ENCODE data around the gene SLC2A5. TPM values are rescaled to one million over a fixed set of nuclear protein-coding genes. Genes with fewer than 3 reads are reported as not detected.
"Not testable (repeated sequence)": the region's sequence is repeated elsewhere in the genome, so short reads cannot be mapped to it uniquely, and the experiment has no call there.

SLC2A5 gene
- total and polyA plus RNA-seq, 4 donors = 0.16 to 2.8 (median 1.5) TPM

- not testable (repeated sequence) for H3K4me3 ChIP-seq; H3K27me3 ChIP-seq (ENCODE audit: control insufficient read depth in 3 of 3, insufficient read depth in 3 of 3, low read length in 2 of 3); ATAC-seq (ENCODE audit: insufficient read depth, low FRiP score); DNase-seq; H3K9me3 ChIP-seq (ENCODE audit: control insufficient read depth in 4 of 4, insufficient read depth in 3 of 4, low read length in 3 of 4); H3K27ac ChIP-seq (ENCODE audit: low read depth in 1 of 2, low read length in 1 of 2); H3K9ac ChIP-seq (ENCODE audit: insufficient read depth in 1 of 2, low read length in 2 of 2); H3K36me3 ChIP-seq (ENCODE audit: control insufficient read depth in 4 of 4, insufficient read depth in 4 of 4, low read length in 4 of 4); H3K4me1 ChIP-seq (ENCODE audit: control insufficient read depth in 5 of 5, insufficient read depth in 5 of 5, low read length in 5 of 5)
- WGBS, 2 donors = 83 to 87% methylated on average over 12 of the region's 13 CpGs
Observed at GRCh38 chr1:8993962-8994675, 75.3 kb downstream of the SLC2A5 start.

DNA sequence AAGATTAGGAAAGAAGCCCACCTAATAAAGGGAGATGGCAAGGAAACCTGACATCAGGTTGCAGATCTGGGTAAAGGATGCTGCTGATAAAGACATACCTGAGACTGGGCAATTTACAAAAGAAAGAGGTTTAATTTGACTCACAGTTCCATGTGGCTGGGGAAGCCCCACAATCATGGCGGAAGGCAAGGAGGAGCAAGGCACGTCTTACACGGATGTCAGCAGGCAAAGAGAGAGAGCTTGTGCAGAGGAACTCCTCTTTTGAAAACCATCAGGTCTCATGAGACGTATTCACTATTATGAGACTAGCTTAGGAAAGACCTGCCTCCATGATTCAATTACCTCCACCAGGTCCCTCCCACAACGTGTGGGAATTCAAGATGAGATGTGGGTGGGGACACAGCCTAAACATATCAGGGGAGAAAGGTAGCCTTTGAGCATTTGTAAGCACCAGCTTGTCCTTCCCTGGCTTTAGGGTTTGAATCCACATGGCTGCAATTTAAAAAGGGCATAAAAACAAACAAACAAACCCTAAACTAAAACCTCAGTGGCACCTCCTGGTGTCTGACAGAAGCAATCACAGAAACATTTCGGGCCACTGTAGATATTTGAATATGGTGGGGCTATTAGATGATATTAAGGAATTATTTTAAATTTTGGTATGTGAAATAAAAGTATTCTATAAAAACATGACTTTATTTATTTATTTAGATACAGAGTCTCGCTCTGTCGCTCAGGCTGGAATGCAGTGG, 76.3 kb downstream of the SLC2A5 start:
- ATAC-seq (ENCODE audit: insufficient read depth, low FRiP score) (no peak), DNase-seq (no peak)
- H3K36me3 ChIP-seq (ENCODE audit: control insufficient read depth in 4 of 4, insufficient read depth in 4 of 4, low read length in 4 of 4) = no peaks in the 10 kb centered on the region
- H3K4me3 ChIP-seq = no peak overlapping the region
- 91 to 95% methylated on average over 8 of the region's 8 CpGs for WGBS, 2 donors
- H3K27ac ChIP-seq (ENCODE audit: low read depth in 1 of 2, low read length in 1 of 2) = no peak overlapping the region
- H3K9ac ChIP-seq (ENCODE audit: insufficient read depth in 1 of 2, low read length in 2 of 2) = no peak overlapping the region
- no peaks in the 10 kb centered on the region for H3K27me3 ChIP-seq (ENCODE audit: control insufficient read depth in 3 of 3, insufficient read depth in 3 of 3, low read length in 2 of 3)
- no peaks in the 10 kb centered on the region for H3K4me1 ChIP-seq (ENCODE audit: control insufficient read depth in 5 of 5, insufficient read depth in 5 of 5, low read length in 5 of 5)
- TF ChIP-seq, protein P1, sequence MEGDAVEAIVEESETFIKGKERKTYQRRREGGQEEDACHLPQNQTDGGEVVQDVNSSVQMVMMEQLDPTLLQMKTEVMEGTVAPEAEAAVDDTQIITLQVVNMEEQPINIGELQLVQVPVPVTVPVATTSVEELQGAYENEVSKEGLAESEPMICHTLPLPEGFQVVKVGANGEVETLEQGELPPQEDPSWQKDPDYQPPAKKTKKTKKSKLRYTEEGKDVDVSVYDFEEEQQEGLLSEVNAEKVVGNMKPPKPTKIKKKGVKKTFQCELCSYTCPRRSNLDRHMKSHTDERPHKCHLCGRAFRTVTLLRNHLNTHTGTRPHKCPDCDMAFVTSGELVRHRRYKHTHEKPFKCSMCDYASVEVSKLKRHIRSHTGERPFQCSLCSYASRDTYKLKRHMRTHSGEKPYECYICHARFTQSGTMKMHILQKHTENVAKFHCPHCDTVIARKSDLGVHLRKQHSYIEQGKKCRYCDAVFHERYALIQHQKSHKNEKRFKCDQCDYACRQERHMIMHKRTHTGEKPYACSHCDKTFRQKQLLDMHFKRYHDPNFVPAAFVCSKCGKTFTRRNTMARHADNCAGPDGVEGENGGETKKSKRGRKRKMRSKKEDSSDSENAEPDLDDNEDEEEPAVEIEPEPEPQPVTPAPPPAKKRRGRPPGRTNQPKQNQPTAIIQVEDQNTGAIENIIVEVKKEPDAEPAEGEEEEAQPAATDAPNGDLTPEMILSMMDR (IDR thresholded peaks at IDR 0.05; ENCODE audit: control extremely low read depth, extremely low read depth) = no peak
- H3K9me3 ChIP-seq (ENCODE audit: control insufficient read depth in 4 of 4, insufficient read depth in 3 of 4, low read length in 3 of 4) = no peaks in the 10 kb centered on the region

- Histone ChIP-seq H3K9ac (ENCODE audit: insufficient read depth in 1 of 2, low read length in 2 of 2) (no peak overlapping the region), H3K4me3 (no peak overlapping the region), H3K27me3 (ENCODE audit: control insufficient read depth in 3 of 3, insufficient read depth in 3 of 3, low read length in 2 of 3) (no peaks in the 10 kb centered on the region), H3K4me1 (ENCODE audit: control insufficient read depth in 5 of 5, insufficient read depth in 5 of 5, low read length in 5 of 5) (peaks cover 0 to 6% (median 0%) of the 10 kb centered on the region in 5 donors), H3K27ac (ENCODE audit: low read depth in 1 of 2, low read length in 1 of 2) (no peak overlapping the region), H3K9me3 (ENCODE audit: control insufficient read depth in 4 of 4, insufficient read depth in 3 of 4, low read length in 3 of 4) (no peaks in the 10 kb centered on the region), H3K36me3 (ENCODE audit: control insufficient read depth in 4 of 4, insufficient read depth in 4 of 4, low read length in 4 of 4) (no peaks in the 10 kb centered on the region)
- 81 to 83% methylated on average over 4 of the region's 4 CpGs for WGBS, 2 donors
- DNase-seq (no peak), ATAC-seq (ENCODE audit: insufficient read depth, low FRiP score) (no peak)
- TF ChIP-seq, protein P1 (IDR thresholded peaks at IDR 0.05; ENCODE audit: control extremely low read depth, extremely low read depth) = no peak
Observed at GRCh38 chr1:8989821-8990220, 79.6 kb downstream of the SLC2A5 start.

DNA sequence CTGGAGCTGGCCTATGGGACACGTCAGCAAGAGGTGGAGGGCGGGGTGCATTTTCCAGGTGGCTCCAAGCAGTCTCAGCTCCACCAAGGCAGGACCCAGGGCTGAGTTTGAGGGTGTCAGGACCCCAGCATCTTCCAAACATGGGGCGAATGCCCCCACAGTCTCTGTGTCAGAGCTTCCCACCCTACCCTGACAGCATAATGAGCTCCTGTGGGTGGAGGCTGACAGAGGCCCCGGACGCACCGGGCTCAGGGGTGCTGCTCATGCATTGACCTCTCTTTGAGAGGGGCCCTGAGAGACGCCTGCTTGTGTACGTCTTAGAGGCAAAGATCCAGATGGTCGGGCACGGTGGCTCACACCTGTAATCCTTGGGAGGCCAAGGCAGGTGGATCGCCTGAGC, 80.4 kb downstream of the SLC2A5 start:
- DNase-seq (no peak), ATAC-seq (ENCODE audit: insufficient read depth, low FRiP score) (no peak)
- Histone ChIP-seq H3K27me3 (ENCODE audit: control insufficient read depth in 3 of 3, insufficient read depth in 3 of 3, low read length in 2 of 3) (no peaks in the 10 kb centered on the region), H3K4me1 (ENCODE audit: control insufficient read depth in 5 of 5, insufficient read depth in 5 of 5, low read length in 5 of 5) (peaks cover 0 to 6% (median 0%) of the 10 kb centered on the region in 5 donors), H3K9me3 (ENCODE audit: control insufficient read depth in 4 of 4, insufficient read depth in 3 of 4, low read length in 3 of 4) (no peaks in the 10 kb centered on the region), H3K4me3 (no peak overlapping the region), H3K9ac (ENCODE audit: insufficient read depth in 1 of 2, low read length in 2 of 2) (no peak overlapping the region), H3K36me3 (ENCODE audit: control insufficient read depth in 4 of 4, insufficient read depth in 4 of 4, low read length in 4 of 4) (no peaks in the 10 kb centered on the region), H3K27ac (ENCODE audit: low read depth in 1 of 2, low read length in 1 of 2) (no peak overlapping the region)
- 95% methylated on average over 11 of the region's 11 CpGs for WGBS, 2 donors
- TF ChIP-seq, protein P1 (IDR thresholded peaks at IDR 0.05; ENCODE audit: control extremely low read depth, extremely low read depth) = no peak

All from lung (tissue), 12 donors.